G401 (cell line): ENCODE data around the gene PCSK6. TPM values are rescaled to one million over a fixed set of nuclear protein-coding genes. Genes with fewer than 3 reads are reported as not detected.

Experiments
- DNase-seq: peaks from one replicate; pipeline ENCODE4 v3.0.0-alpha.2; 2015; ENCODE audit warnings: low spot score
- in situ Hi-C: cut with HindIII; loops from 2 replicates; pipeline ENCODE4 v1.10.0; 2016; ENCODE audit warnings: low sequenced_read_pairs, mixed read lengths
- total RNA-seq: library from RNA; depleted of rRNA; stranded (reverse); fragments of >200 nt; shearing (Covaris generic); gene quantifications from 2 replicates; pipeline ENCODE4 v1.2.3, GENCODE V29; 2014; rRNA removed

PCSK6 gene
- 0.06 and 0.37 TPM in 2 replicates for total RNA-seq

- in situ Hi-C loops = no loop called here
- DNase-seq = no peak
Measured at GRCh38 chr15:101489599-101490407, at the start of gene PCSK6. Gene PCSK6, minus strand, starts transcription at chr15:101489707. Its CDS starts 37 bp downstream, at chr15:101489670.

GRCh38 chr15:101538996-101539395, 49.5 kb upstream of the PCSK6 start:
- no peak for DNase-seq
- in situ Hi-C loops = no loop called here

DNA sequence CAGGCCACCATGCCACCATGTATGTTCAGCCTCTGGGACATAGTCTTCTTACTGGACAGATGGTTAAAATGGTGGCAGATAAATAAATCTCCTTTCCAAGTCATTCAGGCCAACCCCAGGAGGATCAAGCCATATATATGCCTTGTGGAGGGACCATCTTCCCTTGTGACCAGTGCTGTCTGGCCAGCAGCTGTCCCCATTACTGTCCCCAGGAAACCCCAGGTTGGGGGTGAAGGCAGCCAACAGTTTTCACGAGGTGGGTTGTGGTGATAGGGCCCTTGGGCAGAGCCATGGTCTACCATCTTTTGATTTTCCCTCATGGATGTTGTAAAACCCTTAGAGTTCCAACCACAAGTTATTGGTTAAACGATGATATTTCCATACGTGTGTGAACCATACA, 48.7 kb upstream of the PCSK6 start:
- DNase-seq = no peak
- in situ Hi-C loops = no loop called here

DNA sequence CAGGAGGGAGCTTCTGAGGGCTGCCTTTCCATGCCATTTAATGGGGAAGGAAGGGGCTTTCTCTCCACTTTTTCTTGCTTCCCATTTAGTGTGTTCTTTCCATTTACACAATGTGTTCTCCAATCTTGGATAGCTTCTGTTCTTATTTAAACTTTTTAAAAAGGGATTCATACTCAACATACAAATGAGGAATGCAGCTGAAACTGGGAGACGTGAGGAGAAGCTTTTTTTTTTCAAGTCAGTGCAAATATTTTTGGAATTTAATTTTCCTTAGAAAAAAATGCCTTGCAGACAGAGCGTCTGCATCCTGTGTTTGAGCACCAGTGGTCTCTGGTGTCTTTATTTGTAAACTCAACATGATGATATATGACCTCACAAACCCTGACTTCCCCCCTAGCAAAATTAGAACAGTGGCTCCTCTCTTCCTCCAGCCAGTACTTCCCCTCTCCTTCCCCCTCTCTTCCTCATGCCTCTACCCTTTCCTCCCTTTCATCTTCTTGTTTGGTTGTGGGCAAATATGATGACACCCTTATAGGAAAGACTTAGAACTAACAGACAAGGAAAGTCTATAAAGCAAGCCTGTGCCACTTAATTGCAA, 48.1 kb upstream of the PCSK6 start:
- in situ Hi-C loops = no loop called here
- no peak for DNase-seq

GRCh38 chr15:101536875-101537405, 47.4 kb upstream of the PCSK6 start:
- in situ Hi-C loops = no loop called here
- DNase-seq = no peak

DNA sequence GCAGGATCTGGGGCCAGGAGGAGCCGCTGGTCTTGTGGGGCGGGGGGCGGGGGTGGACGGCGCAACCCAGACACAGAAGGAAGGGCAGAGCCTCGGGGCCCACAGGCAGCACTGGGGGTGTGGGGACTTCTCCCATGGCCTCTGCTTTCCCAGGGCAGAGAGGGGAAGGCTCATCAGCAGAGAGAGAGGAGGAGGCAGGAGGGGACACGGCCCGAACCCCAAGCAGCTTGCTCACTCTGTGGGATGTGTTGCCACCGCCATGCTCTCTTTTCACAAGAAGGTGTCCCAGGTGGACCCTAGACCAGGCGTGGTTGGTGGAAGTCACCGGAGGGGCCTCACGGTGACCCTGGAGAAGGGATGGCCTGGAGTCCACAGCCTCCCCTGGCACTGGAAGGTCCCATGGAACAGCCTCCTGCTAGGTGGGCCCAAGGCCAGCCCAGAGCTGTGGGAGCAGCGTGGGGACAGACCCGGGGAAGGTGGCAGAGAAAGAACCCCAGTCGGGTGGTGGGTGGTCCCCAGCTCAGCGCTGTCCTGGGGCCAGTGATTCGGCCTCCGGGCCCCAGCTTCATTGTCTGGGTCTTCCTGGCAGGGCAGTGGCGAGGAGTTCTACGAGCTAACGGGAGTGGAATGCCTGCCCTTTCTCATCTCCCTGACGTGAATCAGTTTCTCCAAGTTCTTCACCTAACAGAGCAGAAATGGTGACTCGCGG, 46.8 kb upstream of the PCSK6 start:
- in situ Hi-C loops = no loop called here
- no peak for DNase-seq

DNA sequence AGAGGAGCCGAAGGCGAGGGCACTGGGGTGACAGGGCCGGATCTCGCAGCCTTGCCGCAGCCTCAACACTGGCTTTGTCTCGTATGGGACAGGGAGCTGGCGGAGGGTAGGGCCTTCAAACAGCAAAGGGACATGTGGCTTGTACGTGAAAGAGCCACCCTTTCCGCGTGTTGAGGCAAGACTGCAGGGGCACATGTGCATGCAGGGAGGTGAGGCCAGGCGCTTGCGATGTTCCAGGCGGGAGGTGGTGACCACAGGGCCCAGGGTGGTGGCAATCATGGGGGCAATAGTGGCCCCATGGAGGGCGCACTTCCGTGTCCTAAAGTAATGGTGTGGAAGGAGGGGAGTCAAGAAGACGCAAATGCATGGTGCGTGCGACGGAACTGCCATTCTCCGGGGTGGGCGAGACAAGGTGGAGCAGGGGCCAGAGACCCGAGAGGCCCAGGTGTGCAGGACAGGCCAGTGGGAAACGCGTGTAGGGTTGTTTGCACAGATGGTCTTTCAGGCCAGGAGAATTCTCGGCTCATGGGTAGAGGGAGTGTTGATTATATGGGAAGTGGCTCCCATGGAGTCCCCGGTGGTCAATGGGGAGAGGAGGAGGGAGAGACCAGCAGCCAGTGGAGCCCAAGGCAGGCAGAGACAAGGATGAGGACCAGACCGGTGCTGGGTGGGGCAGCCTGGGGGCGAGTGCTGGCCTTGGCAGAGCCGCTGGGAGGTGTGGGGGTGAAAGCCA, 45.8 kb upstream of the PCSK6 start:
- in situ Hi-C loops = no loop called here
- DNase-seq = no peak

- in situ Hi-C loops = no loop called here
- no peak for DNase-seq
Measured at GRCh38 chr15:101534376-101534970, 45.0 kb upstream of the PCSK6 start.

GRCh38 chr15:101533371-101534140, 44.0 kb upstream of the PCSK6 start:
- in situ Hi-C loops = no loop called here
- no peak for DNase-seq

GRCh38 chr15:101532865-101533264, 43.4 kb upstream of the PCSK6 start:
- DNase-seq = no peak
- in situ Hi-C loops = no loop called here

DNA sequence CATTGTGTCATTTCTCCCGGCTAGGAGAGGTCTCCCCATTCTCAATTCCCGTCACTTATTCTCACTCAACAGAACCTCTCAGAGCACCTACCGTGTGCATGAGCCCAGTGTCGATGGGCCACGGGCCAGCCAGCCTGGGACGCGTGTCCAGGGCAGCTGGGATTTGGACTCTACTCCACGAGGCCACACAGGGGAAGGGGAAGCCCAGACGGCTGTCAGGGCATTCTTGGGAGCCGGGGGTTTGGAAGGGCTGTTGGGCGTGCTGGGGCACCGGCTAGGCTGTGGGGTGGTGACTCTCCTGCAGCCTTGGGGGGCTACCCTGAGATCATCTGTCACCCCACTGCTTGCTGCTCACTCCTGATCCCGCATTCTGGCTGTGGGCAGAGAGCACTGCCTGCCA, 41.7 kb upstream of the PCSK6 start:
- DNase-seq = no peak
- in situ Hi-C loops = no loop called here

DNA sequence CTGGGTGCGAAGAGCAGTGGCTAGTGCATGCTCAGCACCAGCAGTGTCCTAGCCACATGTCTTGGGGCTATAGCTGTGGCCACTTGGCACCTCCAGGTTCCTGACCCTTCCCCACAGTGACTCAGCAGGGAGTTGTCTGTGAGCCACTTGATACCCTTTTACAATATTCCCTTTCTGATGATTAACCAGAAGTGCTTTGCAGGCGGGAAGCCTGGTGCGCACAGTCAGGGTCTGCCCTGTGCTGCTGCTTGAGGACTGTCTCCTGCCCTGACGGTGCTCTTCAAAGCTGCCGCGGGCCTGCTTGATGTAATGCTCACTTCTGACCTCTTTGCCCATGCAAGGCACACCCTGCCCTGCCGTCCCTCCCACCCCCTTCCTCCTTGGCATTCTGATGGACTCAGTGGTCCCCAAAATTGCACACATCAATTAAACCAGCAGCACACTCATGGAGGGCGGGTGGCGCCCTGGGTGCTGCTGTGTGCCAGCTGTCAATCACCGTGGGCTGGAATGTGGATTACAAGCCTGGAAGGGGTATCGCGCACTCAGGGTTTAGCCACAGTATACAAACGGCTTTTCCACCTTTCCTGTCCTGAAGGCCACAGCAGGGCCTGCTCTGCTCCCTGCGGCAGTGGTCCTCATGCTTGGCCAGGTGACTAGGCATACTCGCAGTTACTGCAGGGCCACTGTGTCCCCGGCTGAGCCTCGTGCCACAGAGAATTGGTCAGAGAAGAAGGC, 40.9 kb upstream of the PCSK6 start:
- DNase-seq = no peak
- in situ Hi-C loops = no loop called here

GRCh38 chr15:101528917-101529299, 39.4 kb upstream of the PCSK6 start:
- DNase-seq = no peak
- in situ Hi-C loops = no loop called here

GRCh38 chr15:101528108-101528916, 38.8 kb upstream of the PCSK6 start:
- in situ Hi-C loops = no loop called here
- no peak for DNase-seq

DNA sequence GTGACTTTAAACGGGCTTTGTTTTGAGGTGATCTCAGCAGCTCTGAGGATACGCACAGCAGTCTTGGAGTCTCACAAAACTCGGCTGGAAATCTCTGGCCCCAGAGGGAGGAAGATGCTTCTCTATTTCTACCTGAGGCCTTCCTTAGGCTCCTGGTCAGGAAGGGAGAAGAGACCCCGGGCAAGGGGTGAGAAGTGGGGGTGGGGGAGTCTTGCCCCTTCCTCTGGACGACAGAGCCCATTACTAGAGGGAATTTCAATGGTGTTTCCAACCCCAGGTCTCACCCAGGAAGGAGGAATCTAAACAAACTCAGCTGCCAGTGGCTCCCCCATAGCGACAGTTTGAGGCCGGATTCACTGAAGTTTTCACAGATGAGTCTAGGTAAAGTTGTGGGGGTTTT, 37.4 kb upstream of the PCSK6 start:
- no peak for DNase-seq
- in situ Hi-C loops = no loop called here

DNA sequence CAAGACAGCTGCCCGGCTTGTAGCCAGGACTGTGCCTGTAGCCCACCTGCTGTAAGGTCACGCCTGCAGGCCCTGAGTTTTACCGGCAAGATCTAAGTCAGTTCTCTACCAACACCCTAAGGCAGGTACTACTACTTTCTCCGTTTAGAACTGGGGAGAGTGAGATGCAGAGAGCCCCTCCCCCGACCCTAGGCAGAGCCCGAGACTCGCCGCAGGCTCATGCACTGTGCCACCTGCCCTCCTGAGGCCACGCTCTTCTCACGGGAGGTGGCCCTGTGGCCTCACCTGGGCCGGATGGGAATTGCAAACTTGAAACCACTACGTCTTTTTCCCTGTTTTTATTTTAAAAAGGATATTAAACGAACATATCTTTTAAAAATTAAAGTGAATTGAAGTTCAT, 36.9 kb upstream of the PCSK6 start:
- in situ Hi-C loops = no loop called here
- no peak for DNase-seq

- in situ Hi-C loops = no loop called here
- no peak for DNase-seq
Measured at GRCh38 chr15:101526021-101526420, 36.5 kb upstream of the PCSK6 start.
